GM23248 (cell line): ENCODE measurements around the gene UAP1L1. TPM values are rescaled to one million over a fixed set of nuclear protein-coding genes. Genes with fewer than 3 reads are reported as not detected.
A peak's percentile ranks its signal among the peaks of the same experiment; 100 is the strongest.

Experiments
- DNase-seq: peaks from one replicate; pipeline ENCODE4 v3.0.0-alpha.2; 2015
- H2AFZ ChIP-seq: fragments of 200-600 bp; sonication (generic); 2 replicates; pipeline ENCODE4 v1.6.1; 2016; ENCODE audit warnings: antibody characterized with exemption
- H3F3A ChIP-seq: fragments of 200-600 bp; sonication (generic); 2 replicates; pipeline ENCODE4 v1.6.1; 2016; ENCODE audit warnings: mild to moderate bottlenecking, antibody characterized with exemption, mixed run types; ENCODE audit not compliant: insufficient read depth
- H3K27ac ChIP-seq: fragments of 200-600 bp; sonication (generic); 2 replicates; pipeline ENCODE4 v1.5.1; 2016; ENCODE audit warnings: mild to moderate bottlenecking
- H3K27me3 ChIP-seq: fragments of 200-600 bp; sonication (generic); replicated peaks from 2 replicates; pipeline ENCODE4 v1.6.1; 2016; ENCODE audit warnings: mild to moderate bottlenecking; ENCODE audit not compliant: insufficient read depth
- H3K36me3 ChIP-seq: fragments of 200-600 bp; sonication (generic); 2 replicates; pipeline ENCODE4 v1.6.1; 2016; ENCODE audit warnings: low read depth, mild to moderate bottlenecking
- H3K4me1 ChIP-seq: fragments of 200-600 bp; sonication (generic); 2 replicates; pipeline ENCODE4 v1.6.1; 2016; ENCODE audit warnings: mild to moderate bottlenecking; ENCODE audit not compliant: insufficient read depth
- H3K4me2 ChIP-seq: fragments of 200-600 bp; sonication (generic); one replicate; pipeline ENCODE4 v1.6.1; 2016; ENCODE audit warnings: mild to moderate bottlenecking; ENCODE audit not compliant: unreplicated experiment
- H3K4me3 ChIP-seq: fragments of 200-600 bp; sonication (generic); 2 replicates; pipeline ENCODE4 v1.5.1; 2016; ENCODE audit warnings: mild to moderate bottlenecking
- H3K79me2 ChIP-seq: fragments of 200-600 bp; sonication (generic); 2 replicates; pipeline ENCODE4 v1.6.1; 2016; ENCODE audit warnings: mild to moderate bottlenecking; ENCODE audit not compliant: insufficient read depth
- H3K9ac ChIP-seq: fragments of 200-600 bp; sonication (generic); 2 replicates; pipeline ENCODE4 v1.6.1; 2016; ENCODE audit warnings: mild to moderate bottlenecking
- H3K9me2 ChIP-seq: fragments of 200-600 bp; sonication (generic); 2 replicates; pipeline ENCODE4 v1.6.1; 2016; ENCODE audit warnings: mixed run types, mild to moderate bottlenecking, moderate library complexity; ENCODE audit not compliant: insufficient read depth
- H3K9me3 ChIP-seq: fragments of 200-600 bp; sonication (generic); one replicate; pipeline ENCODE4 v1.6.1; 2017; ENCODE audit warnings: low read depth
- H4K20me1 ChIP-seq: fragments of 200-600 bp; sonication (generic); 2 replicates; pipeline ENCODE4 v1.6.0; 2016; ENCODE audit not compliant: insufficient read depth
- EZH2 ChIP-seq: fragments of 200-600 bp; sonication (generic); IDR thresholded peaks from 2 replicates; pipeline ENCODE4 v1.6.1; 2018; ENCODE audit warnings: antibody characterized with exemption, mild to moderate bottlenecking; ENCODE audit not compliant: insufficient read depth, poor library complexity, severe bottlenecking
- EZH2phosphoT487 ChIP-seq: fragments of 200-600 bp; sonication (generic); IDR thresholded peaks from 2 replicates; pipeline ENCODE4 v1.6.1; 2018; ENCODE audit warnings: antibody characterized with exemption, moderate library complexity, mild to moderate bottlenecking, low read depth; ENCODE audit not compliant: insufficient read depth
- WGBS, 2 experiments: methylation state at CpG; one replicate each; pipeline ENCODE4 v1.1.6; 2015 to 2017; ENCODE audit warnings: low lambda C conversion rate in 2 of 2, low coverage in 1 of 2; ENCODE audit errors: missing lambda C conversion rate in 2 of 2; 5-methylcytosine and 5-hydroxymethylcytosine counted together
- in situ Hi-C: fragments of 300-500 bp; cut with MboI; formaldehyde crosslinking; loops from 2 replicates; pipeline ENCODE4 v1.15.0; 2020
- polyA plus RNA-seq: library from polyadenylated mRNA; unstranded; fragments of >200 nt; fragmentation: Nextera tagmentation; extraction: Ambion mirVana; gene quantifications from 2 replicates; pipeline ENCODE4 v1.2.1, GENCODE V29; 2016
- total RNA-seq: library from RNA; depleted of rRNA; stranded (reverse); fragments of >200 nt; shearing (Covaris generic); gene quantifications from 2 replicates; pipeline ENCODE4 v1.2.3, GENCODE V29; 2014

UAP1L1 gene
- total and polyA plus RNA-seq, 2 experiments from 2014 or later: 4.3 to 5.7 TPM

DNA sequence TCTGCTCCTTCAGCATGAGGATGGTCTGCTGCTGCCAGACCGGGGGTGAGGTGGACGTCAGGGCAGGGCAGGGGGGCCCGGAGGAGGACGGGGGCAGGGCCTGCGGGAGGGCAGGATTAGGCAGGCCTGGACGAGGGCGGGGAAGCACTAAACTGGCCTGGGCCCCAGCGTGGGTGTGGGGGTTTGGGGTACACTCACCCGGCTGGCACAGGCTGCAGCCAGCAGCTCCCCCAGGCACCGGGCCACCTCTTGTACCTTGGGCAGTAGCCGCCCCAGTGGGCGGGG, 12.5 kb upstream of the UAP1L1 start:
- no peak overlapping the region for H3K9ac ChIP-seq
- no peak overlapping the region for H3K4me2 ChIP-seq
- TF ChIP-seq EZH2: no peak
- no peaks in the 10 kb centered on the region for H3K36me3 ChIP-seq
- H3K9me2 ChIP-seq: no peaks in the 10 kb centered on the region
- no peak for DNase-seq
- no peaks in the 10 kb centered on the region for H3K79me2 ChIP-seq
- H2AFZ ChIP-seq: no peak overlapping the region
- H3K4me1 ChIP-seq: no peaks in the 10 kb centered on the region
- no peaks in the 10 kb centered on the region for H4K20me1 ChIP-seq
- in situ Hi-C loops: no loop called here
- no peaks in the 10 kb centered on the region for H3K27me3 ChIP-seq
- H3F3A ChIP-seq: no peaks in the 10 kb centered on the region
- H3K27ac ChIP-seq: no peak overlapping the region
- H3K9me3 ChIP-seq: no peaks in the 10 kb centered on the region
- H3K4me3 ChIP-seq: no peak overlapping the region
- 40 to 68% methylated on average over 1 to 12 of the region's 12 CpGs for WGBS, 2 experiments

DNA sequence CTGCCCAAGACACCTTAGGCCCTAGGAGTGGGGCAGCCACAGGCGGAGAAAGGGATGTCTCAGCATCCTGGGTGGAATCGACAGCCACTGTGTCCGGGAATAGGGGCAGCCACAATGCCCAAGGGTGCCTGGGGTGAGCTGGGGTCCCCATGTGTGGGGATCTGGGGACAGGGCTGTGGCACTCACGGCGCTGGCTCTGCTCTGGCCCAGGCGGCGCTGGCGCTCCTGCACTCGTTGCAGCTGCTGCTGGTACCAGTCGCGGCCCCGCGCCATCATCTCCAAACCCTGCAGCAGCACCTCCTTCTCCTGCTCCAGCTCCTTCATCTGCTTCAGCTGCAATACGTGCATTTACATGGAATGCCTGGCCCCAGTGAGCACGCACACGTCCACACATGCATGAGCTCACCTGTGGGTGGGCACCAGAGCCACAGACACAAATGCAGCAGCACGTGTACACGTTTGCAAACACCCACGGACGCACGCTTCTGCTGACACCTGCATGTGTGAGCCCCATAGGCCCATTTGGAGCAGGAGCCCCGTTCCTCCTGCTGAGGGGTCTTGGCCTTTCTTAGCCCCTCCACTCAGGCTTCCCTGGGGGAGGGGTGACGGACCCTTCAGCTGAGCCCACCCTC, 11.9 kb upstream of the UAP1L1 start:
- Histone ChIP-seq H3K9me2 (no peaks in the 10 kb centered on the region), H3K36me3 (no peaks in the 10 kb centered on the region), H3K79me2 (no peaks in the 10 kb centered on the region), H2AFZ (no peak overlapping the region), H3K9me3 (no peaks in the 10 kb centered on the region), H4K20me1 (no peaks in the 10 kb centered on the region), H3K27me3 (no peaks in the 10 kb centered on the region), H3K4me1 (no peaks in the 10 kb centered on the region), H3F3A (no peaks in the 10 kb centered on the region), H3K9ac (no peak overlapping the region), H3K4me2 (no peak overlapping the region), H3K27ac (no peak overlapping the region), H3K4me3 (no peak overlapping the region)
- no peak for TF ChIP-seq EZH2phosphoT487
- in situ Hi-C loops: no loop called here
- WGBS, 2 experiments: 79 to 83% methylated on average over 23 of the region's 23 CpGs
- DNase-seq: no peak

DNA sequence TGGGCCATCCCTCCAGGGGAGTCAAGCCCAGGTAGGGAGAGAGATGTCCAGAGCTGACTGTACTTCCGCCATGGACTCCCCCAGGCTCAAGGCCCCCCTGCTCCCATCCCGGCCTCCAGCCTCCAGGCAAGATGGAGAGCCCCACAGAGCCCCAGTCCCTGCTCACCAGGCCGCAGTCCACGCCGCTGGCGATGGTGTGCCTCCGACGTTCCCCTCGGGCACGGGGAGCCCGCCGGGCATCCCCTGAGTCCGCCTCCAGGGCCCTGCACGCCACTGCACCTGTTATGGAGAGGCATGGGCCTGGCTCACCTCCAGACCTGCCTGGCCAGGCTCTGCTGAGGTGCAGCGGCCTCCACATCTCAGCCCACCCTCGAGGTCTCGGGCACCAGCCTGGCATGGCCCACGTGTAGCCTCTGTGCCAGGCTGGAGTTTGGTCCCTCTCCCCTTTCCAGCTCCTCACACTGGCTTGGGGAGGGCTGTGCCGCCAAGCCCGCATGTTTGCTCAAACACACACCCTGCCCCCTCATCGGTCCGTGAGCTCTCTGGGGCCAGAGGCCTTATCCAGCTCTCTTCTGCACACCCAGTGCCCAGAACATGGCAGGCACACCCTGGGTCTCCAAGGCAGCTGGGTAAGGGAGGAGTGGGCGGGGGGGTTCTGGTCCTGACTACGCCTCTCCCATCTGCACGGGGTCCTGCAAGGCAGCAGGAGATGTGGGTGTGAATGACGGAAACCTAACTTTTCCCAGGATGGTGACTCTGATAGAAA, 11.0 kb upstream of the UAP1L1 start:
- H3F3A ChIP-seq: no peaks in the 10 kb centered on the region
- WGBS, 2 experiments: 86 to 88% methylated on average over 18 to 26 of the region's 26 CpGs
- H3K9me2 ChIP-seq: no peaks in the 10 kb centered on the region
- no peaks in the 10 kb centered on the region for H3K27me3 ChIP-seq
- no peak overlapping the region for H3K4me2 ChIP-seq
- no peak overlapping the region for H2AFZ ChIP-seq
- H3K36me3 ChIP-seq: no peaks in the 10 kb centered on the region
- H3K27ac ChIP-seq: no peak overlapping the region
- in situ Hi-C loops: no loop called here
- H3K9me3 ChIP-seq: no peaks in the 10 kb centered on the region
- no peaks in the 10 kb centered on the region for H3K79me2 ChIP-seq
- DNase-seq: no peak
- no peaks in the 10 kb centered on the region for H4K20me1 ChIP-seq
- no peaks in the 10 kb centered on the region for H3K4me1 ChIP-seq
- no peak for TF ChIP-seq EZH2phosphoT487
- H3K9ac ChIP-seq: no peak overlapping the region
- no peak overlapping the region for H3K4me3 ChIP-seq

DNA sequence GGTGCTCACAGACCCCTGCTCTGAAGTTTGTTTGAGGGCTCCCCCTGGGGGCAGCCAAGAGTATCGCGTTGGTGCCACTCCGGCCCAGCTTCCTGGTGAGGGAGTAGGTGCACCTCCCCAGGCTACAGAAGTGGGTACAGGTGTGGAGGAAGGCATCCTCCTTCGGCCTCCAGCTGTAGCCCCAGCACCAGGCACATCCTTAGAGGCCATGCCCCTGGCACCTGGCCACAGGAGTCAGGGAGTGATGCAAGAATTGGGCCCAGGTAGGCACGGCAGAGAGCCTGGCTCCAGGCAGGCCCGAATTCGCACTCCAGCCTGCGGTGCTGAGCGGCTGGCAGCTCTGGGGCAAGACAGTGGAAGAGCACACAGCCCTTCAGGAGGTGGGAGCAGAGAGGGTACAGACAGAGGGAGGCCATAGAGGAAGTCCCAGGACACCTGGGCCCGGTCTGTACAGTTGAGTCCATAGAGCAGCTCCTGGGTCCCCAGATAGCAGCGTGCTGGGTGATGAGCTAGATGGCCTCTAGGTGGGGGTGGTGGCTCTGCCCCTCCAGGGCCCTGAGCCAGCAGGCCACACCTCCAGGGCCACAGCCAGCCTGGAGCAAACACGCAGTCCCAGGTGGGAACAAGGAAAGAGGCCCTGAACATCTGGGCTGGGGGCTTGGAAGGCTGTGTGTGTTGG, 9.3 kb upstream of the UAP1L1 start:
- Histone ChIP-seq H3K9me2 (no peaks in the 10 kb centered on the region), H3K4me3 (no peak overlapping the region), H3K4me1 (no peaks in the 10 kb centered on the region), H4K20me1 (no peaks in the 10 kb centered on the region), H3K9ac (no peak overlapping the region), H2AFZ (no peak overlapping the region), H3K36me3 (no peaks in the 10 kb centered on the region), H3K27ac (no peak overlapping the region), H3K27me3 (no peaks in the 10 kb centered on the region), H3K79me2 (no peaks in the 10 kb centered on the region), H3K9me3 (no peaks in the 10 kb centered on the region), H3K4me2 (no peak overlapping the region), H3F3A (no peaks in the 10 kb centered on the region)
- WGBS, 2 experiments: 51 to 52% methylated on average over 12 of the region's 12 CpGs
- in situ Hi-C loops: no loop called here
- DNase-seq: peak; percentile 82
- TF ChIP-seq EZH2phosphoT487: no peak
- TF ChIP-seq EZH2: no peak
